Nucleus accumbens (tissue), 56 donors: ENCODE results near the gene GJA9.
"Not testable (repeated sequence)": the region's sequence is repeated elsewhere in the genome, so short reads cannot be mapped to it uniquely, and the experiment has no call there.

Source experiments
- DNase-seq, 56 donors: peaks; one replicate each; lab custom pipeline; 2025; lab: John Stamatoyannopoulos, UW

The GJA9 gene

DNA sequence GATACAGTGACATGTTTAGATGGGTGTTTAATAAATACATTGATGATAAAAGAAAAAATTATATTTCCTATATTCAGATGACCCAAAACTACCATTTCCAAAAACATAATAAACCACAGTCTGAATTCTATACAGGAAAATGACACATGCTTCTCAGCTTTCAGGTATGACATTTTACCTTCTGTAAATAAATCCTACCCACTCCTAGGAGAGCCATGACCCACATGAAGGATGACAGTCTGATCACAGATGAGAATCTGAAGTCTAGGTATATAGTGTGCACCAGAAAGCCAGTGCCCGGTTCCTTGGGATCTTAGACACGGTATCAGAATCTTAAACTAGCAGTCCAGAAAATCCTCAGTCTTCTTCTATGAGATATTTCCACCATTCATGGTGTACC is 3.7 kb upstream of the GJA9 start:
- DNase-seq, result no peak

DNA sequence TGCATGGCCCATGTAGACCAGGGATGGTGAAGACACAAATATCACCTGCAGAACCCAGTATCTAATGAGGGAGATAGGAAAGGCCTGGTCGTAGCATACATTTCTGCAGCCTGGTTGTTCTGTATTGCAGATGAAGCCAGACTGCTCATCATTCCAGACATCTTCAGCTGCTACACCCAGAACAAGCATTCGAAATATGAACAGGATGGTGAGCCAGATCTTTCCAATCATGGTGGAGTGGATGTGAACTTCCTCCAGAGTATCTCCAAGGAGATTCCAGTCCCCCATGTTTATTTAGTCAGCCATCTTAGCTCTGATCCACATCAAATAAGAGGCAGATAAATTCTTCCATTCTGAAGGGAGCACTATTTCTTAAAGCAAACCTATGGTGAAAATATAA is 5.6 kb downstream of the GJA9 start:
- no peak for DNase-seq

DNA sequence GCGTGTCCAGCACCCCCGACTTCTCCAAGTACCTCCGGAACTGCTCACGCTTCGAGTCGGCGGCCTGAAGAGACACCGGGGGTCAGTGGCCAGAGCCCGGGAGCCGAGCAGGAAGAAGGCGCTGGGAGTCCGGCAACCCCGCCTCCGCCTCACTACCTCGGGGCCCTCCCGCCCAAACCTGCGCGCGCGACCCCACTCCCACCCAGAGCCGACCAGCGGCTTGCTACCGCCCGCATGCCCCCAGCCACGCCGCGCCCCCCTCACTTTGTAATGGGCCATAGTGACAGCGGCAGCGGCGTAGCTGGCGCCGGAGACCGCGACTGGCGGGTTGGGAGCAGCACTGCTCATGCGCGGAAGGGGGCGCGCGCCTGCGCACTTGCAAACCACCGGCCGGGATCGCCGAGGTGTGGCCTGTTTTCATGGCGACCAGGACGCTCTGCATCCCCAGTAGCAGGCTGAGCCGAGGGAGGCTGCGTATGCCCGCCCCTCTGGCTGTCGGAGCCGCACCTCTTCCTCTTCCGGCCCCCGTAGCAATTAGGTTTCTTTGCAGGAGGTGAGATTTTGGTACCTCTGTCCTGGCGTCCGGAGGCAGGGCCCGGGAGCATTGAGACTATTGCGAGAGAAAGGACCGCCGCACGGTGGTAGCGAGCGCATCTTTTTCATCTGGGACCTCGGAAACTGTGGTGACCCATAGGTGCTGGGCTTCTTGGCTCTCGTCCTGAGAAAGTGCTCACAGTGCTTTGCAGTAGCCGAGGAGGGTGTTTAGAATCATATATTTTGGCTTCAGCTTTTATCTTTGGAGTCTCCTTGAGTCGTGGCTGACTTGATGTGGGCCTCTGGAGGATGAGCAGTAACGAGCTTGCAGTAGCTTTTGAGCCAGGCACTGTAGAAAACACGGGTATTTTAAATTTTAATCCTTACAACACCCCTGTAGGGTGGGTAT is 8.1 kb downstream of the GJA9 start, which contains the start of gene MYCBP:
Gene MYCBP (minus strand): TSS at position 322 of the 943 bp plus-strand sequence. CDS start 43 bp downstream, at position 279.
- peak; percentile 75 to 97 (median 94) for DNase-seq

DNA sequence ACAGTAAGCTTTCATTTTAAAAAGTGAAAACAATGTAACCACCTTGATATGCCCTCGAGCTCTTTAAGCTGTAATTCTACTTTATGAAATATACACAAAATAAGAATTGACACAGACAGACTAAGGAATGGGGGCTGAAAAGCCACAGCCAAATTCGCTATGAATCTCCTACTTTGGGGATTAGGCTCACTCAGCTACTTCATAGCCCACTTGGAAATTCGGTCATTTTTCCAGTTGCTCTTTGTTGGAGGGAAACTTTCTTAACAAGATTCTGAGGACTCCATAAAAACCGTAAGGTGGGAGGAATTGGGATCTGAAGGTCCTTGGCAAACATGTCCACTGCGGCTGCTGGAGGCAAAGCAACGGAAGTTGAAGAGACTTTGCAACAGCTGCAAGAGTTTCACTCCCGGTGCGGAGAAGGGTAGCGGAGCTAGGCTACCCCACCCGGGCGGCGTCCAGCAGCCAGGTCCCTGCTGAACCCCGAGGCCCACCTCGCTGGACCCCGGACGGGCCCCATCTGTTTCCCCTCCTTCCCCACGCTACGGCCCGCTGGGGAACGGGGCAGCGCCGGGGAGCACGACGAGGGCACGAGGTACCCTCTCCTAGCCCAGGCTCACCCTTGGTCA is 8.9 kb downstream of the GJA9 start:
- peak in 8 of 56 donors; percentile 21 to 49 (median 40) for DNase-seq

DNA sequence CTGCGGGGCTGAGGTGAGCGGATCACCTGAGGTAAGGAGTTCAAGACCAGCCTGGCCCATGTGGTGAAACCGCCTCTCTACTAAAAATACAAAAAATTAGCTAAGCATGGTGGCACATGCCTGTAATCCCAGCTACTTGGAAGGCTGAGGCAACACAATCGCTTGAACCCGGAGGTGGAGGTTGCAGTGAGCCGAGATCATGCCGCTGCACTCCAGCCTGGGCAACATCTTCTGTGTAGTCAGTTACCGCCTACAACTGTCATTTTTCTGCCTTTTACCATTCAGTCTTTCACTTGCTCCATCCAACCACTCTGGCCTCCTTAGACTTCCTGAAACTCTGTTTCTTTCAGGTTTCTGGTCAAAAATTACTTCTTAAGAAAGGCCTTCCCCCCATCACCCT is 10.4 kb downstream of the GJA9 start:
- DNase-seq, result no peak

DNA sequence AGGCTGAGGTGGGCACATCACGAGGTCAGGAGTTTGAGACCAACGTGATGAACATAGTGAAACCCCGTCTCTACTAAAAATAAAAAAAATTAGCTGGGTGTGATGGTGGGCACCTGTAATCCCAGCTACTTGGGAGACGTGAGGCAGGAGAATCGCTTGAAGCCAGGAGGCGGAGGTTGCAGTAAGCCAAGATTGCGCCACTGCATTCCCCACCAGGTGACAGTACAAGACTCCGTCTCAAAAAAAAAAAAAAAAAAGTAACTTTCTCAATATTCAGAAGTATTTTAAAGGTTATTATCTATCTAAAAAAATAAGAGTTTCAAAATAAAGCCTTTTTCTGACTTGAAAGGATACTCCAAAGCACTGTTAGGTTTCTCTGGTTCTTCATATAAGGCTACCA is 14.2 kb downstream of the GJA9 start:
- no peak for DNase-seq

DNA sequence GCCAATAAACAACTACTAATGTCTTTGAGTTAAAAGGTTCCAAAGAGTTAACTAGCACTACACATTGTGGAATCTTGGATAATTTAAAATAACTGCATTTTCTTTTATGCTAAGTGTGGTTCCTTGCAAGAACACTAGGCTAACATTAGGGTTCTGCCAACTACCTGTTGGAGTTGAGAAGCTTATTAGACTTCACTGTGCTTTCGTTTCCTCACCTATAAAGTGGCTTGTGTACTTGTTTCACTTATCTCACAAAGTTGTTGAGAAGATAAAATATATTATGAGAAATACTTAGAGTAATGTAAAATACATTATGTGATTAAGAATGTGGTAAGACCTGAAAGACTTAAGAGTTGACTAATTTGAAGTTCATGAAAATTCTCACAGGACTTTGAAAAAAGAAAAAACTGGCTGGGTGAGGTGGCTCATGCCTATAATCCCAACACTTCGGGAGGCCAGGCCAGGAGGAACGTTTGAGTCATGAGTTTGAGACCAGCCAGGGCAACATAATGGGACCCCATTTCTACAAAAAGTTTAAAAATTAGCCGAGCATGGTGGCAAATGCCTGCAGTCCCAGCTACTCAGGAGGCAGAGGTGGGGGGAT is 16.2 kb downstream of the GJA9 start:
- no peak for DNase-seq

DNA sequence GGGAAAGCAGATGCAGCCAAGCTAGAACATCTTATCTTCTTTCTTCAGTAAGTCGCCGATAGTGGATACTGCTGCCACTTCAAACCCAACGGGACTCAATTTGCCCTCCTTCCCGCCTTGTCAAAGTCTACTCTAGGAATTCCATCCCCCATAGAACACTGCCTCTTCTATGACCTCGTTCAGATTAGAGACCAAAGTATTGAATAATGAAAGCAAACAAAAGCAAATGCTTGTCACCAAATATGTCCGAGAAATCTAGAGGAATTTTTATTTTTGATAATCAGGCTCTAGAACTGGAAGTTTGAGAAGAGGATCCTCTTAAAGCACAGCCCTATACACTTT is 21.0 kb downstream of the GJA9 start:
- peak in 3 of 56 donors; percentile 27 to 59 (median 40) for DNase-seq

DNA sequence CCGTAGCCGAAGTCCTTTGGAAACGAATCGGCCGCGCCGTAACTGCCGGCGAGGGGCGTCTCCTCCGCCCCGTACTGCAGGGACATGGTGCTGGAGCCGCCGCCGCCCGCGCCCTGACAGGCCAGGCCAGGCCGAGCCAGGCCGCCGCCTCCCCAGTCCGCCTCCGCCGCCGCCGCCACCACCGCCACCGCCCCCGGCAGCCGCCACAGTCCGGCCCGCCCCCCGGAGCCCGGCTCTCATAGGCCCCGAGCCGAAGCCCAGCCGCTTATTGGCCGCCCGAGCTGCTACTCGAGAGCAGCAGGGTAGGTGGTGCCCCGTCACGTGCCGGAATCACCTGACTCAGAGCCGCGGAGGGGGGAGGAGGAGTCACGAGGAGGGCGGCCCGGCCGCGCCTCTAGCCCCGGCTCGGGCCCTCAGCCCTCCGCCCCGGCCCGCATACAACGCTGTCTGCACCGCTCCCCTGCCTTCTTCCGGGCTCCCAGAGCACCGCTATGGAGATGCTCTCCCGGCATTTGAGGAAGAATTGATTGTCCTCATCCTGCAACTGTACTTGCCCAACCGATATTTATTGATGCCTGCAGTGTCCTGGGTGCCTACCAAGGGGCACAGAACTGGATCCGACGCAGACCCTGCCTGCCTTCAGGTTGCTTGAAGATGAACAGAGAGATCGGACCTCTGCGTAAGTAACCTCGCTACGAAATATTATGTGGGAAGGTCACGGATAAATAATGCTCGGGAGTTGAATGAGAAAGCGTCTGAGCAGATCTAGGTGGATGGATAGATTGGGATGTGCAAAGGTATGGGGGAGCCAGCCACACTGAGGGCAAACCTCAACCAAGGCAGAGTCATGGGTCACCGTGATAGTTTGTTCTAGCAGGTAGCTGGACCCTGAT is 21.6 kb downstream of the GJA9 start, which contains the start of gene RRAGC:
Gene RRAGC (minus strand): TSS at position 212 of the 893 bp plus-strand sequence. CDS start 126 bp downstream, at position 86.
- DNase-seq, result peak; percentile 90 to 100 (median 98)

DNA sequence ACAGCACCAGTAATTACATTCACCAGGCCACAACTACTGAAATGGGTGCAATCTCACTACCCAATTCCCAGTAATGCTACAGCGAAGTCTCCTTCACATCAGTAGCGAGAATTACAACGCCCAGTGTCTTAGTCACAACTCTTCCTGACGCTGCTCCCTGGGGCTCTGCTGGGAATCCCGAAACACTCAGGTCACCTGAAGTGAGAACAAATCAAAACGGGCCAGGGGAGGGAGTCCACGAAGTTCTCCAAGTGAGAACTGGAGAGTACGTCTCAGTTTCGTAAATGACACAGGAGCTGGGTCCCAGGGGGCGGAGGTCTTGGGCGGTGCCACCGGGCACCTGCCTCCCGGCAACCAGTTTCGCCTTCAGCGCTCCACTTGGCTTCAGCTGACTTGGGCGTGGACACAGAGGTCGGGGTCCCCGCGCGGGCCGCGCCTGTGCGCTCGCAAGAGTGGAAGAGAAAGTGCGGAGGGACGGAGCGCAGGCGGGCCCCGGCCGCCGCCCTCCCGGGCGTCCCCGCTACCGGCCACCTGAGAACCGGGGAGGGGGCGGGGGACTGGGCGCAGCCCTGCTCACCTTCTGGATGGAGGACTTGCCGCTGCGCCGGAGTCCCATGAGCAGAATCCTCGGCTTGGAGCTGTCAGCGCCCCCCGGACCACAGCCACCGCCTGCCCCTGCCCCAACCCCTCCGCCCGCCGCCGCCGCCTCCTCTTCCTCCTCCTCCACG is 22.4 kb downstream of the GJA9 start:
- DNase-seq, result peak in 37 of 56 donors; percentile 9 to 61 (median 40)

DNA sequence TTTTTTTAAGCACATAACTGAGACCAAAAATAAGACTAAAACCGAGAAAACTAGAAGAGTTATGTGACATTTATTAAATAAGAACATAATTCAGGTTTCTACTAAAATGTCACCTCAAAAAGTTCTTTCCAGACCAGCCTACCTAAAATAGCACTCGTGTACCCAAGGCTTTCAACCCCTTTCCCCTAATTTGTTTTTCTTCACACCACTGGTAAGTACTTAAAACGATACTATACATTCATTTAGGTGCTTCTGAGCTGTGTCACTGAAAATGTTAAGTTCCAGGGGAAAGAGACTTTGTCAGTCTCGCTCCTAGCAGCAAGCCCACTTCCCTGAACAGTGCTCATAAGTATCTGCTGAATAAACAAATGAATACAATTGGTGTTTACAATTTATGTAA is 28.6 kb downstream of the GJA9 start:
- no peak for DNase-seq

DNA sequence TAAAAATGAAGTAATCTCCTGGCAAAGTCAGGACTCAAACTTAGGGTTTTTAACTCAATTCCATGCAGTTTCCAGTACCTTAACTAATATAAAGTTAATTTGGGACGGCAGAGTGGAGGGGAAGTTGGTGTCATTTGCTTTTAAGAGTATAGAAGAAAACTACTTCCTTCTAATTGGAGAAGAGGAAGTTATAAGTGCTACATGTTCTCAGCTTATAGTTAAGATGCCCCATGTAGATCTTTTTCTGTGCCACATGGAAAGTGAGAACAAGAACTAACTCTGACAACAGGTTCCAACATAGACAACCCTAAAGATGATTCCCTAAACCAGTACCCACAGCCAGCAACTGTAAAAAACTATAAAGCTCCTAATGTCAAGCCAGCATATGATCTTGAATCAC is 33.3 kb downstream of the GJA9 start:
- DNase-seq, result no peak

DNA sequence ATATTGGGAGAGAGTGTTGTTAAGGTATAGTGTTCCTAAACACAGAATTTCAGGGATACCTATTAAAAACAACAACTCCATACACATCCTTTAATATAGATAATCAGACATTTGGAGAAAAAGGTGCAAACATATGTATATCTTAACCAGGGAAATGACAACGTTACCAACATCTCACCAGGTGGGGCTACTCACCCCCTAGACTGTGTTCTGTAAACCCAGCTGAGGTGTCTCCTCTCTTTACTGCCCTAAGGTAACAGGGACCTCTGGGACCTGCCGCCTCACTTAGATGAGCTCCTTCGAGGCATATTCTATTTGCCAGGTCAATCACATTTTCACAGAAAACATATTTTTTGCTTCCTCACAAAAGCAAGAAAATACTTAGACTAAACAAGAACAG is 35.2 kb downstream of the GJA9 start:
- no peak for DNase-seq

DNA sequence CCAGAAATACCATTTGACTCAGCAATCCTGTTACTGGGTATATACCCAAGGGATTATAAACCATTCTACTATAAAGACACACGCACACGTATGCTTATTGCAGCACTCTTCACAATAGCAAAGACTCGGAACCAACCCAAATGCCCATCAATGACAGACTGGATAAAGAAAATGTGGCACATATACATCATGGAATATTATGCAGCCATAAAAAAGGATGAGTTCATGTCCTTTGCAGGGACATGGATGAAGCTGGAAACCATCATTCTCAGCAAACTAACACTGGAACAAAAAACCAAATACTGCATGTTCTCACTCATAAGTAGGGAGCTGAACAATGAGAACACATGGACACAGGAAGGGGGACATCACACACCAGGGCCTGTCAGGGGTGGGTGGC is 36.3 kb downstream of the GJA9 start:
- DNase-seq, result not testable (repeated sequence)

DNA sequence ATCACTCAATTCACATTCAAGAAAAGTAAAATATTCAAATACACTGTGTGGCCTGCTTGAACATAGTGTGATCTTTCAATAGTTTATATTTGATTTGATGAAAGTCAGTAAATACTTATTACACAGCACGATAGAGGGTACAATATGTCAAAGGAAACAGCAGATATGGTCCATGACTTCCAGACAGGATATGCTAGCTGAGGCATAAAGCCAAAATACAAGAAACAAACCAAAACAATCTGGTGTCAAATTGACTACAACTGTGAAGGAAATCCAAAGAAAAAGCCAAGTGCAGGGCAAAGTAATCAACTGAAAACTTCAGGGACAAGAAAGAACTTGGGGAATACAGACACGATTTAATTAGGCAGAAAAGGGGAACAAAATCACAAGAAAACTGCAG is 41.1 kb downstream of the GJA9 start:
- no peak for DNase-seq

DNA sequence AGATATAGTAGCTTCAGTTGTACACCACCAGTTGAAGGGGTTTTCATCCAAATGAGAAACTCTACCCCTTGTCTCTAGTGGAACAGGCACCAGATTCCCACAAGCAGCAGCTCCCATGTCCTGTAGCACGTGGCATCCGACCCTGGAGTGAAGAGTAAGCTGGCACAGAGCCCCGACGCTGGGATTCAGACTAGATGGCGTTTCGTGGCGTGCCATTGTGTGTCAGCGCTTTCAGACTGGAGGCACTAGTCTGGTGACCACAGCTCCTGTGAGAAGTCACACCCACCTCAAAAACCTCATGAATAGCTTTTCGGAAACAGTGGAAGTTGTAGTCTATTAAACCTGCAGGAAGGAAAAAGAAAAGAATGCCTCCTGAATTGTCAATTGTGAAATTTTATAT is 42.0 kb downstream of the GJA9 start:
- DNase-seq, result no peak

DNA sequence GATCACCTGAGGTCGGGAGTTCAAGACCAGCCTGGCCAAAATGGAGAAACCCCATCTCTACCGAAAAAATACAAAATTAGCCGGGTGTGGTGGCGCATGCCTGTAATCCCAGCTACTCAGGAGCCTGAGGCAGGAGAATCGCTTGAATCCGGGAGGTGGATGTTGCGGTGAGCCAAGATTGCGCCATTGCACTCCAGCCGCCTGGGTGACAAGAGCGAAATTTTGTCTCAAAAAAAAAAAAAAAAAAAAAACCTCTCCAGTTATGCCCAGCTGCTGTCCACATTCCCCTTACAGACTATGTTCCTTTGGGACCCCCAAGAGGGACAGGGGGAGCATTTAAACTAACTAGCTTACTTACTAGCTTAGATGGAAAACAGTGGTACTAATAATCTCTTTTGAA is 45.1 kb downstream of the GJA9 start:
- DNase-seq, result not testable (repeated sequence)

DNA sequence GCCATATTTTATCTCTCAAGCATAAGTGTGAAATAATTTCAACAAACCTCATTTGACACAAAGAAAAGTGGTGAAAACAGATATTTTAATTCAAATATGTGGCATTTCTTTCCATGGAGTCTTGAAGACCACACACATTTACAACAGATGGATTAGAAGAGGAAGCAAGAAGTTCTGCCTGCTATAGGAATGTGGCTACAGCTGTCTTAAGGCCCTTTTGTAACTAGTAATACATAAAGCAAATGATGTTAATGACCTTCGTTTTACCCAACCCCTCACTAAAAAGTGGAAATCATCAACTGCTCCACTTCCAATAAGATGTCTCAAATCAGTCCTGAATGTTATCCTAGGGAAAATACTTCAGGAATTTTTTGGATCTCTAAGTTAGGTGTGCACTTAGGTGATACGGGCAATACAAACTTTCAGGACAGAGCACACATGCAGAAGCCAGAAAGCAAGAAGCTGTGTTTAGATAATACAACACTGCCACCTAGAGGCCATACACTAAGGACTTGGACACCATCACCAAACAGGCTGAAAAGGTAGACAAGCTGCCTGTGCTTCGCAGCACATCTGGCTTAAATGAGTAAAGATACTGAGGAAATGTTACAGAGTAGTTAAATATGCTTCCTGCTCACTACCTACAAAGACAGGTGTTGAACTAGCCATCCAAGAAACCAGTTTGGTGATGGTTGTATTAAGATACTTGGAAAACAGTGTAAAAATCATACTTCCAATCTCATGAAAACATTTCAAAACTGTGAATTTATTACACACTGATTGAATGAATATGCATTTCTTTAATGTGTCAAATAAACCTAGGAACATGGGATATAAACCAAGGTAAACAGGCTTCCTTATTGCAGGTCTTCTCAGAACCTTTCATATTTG is 46.2 kb downstream of the GJA9 start:
- peak in 21 of 56 donors; percentile 5 to 70 (median 17) for DNase-seq
